ENCODE data around the gene NBEAL2.

NBEAL2 gene, protein sequence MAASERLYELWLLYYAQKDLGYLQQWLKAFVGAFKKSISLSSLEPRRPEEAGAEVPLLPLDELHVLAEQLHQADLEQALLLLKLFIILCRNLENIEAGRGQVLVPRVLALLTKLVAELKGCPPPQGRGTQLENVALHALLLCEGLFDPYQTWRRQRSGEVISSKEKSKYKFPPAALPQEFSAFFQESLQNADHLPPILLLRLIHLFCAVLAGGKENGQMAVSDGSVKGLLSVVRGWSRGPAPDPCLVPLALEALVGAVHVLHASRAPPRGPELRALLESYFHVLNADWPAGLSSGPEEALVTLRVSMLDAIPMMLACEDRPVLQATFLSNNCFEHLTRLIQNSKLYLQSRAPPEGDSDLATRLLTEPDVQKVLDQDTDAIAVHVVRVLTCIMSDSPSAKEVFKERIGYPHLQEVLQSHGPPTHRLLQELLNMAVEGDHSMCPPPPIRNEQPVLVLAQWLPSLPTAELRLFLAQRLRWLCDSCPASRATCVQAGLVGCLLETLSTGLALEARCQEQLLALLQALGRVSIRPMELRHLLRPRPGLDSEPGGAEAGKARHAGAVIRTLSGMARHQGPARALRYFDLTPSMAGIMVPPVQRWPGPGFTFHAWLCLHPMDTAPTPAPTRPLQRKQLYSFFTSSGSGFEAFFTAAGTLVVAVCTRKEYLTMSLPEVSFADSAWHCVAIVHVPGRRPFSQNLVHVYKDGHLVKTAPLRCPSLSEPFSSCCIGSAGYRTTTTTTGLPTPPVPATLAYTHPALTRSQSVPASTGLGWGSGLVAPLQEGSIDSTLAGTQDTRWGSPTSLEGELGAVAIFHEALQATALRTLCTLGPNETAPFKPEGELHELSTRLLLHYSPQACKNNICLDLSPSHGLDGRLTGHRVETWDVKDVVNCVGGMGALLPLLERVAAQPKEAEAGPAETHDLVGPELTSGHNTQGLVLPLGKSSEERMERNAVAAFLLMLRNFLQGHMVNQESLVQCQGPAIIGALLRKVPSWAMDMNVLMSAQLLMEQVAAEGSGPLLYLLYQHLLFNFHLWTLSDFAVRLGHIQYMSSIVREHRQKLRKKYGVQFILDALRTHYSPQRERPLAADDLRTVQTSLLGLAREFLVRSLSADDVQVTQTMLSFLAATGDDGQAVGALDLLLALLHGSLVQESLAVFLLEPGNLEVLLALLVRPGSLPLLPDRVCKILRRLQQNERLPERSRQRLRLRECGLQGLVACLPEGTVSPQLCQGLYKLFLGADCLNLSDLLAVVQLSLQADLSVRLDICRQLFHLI (N-terminal part only)

DNA sequence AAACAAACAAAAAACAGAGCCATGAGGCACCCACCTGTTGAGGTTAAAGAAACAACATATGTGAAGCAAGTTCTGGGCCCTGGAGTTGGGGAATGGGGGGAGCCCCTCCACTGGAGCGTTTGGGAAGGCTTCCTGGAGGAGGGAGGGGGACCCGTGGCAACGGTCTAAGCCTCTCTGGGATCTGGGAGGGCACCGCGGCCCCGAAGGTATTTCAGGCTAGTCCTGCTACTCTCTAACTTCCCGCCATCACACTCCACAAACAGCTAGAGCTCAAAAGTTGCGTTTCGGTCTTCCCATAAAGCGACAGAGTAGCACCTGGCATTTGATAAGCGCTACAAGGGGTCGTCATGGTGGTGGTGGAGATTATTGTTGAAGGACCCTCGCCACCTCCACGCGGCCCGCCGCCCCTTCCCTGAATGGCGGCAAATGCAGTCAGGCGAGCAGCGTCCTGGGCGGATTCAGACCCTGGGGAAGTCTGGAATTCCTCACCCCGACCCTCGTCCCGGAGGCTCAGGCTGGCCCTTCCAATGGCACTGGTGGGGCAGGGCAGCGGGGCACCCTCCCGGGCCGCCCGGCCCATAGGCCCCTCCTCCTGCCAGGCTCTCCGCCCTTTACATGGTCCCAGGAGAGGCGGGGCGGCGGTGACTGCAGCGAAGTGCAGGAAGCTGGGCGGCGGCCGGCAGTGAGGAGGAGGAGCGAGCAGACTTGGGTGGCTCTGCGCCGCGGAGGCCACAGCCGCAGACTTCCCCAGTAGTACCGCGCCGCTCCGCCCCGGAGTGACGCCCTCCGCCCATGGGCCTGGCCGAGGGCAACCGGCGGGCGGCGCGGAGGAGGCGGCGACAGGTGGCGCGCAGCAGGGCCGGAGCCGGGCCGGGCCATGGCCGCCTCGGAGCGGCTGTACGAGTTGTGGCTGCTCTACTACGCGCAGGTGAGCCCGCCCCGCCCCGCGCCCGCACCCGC lies at the start of gene NBEAL2:
TSS of gene NBEAL2 (plus strand) at position 682 of the 960 bp plus-strand sequence. CDS start at position 878, 196 bp downstream.
- peak; percentile 98 for DNase-seq

- no peak for DNase-seq
Measured at GRCh38 chr3:46930166-46930944, 49.1 kb upstream of the NBEAL2 start.

DNA sequence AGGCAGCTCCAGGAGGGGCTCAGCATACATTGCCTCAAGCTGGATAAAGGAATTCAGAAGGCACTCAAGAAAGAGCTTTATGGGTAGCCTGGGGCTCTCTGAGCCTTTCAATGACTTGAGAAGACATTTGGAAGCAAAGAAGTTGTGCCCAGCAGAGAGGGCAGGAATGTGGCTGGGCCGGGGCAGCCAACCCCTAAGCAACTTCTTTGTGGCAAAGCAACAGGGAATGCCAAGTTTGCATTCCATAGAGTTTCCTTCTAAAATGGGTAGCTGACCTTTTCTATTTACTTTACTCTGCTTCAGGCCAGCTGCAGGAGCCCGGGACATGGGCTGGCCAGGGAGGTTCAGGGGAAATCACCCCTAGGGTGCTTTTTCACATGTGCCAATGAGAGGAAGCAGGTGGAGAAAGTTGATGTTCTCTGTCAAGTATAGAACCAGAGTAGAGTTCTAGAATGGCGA lies 48.5 kb upstream of the NBEAL2 start:
- peak; percentile 89 for DNase-seq

DNA sequence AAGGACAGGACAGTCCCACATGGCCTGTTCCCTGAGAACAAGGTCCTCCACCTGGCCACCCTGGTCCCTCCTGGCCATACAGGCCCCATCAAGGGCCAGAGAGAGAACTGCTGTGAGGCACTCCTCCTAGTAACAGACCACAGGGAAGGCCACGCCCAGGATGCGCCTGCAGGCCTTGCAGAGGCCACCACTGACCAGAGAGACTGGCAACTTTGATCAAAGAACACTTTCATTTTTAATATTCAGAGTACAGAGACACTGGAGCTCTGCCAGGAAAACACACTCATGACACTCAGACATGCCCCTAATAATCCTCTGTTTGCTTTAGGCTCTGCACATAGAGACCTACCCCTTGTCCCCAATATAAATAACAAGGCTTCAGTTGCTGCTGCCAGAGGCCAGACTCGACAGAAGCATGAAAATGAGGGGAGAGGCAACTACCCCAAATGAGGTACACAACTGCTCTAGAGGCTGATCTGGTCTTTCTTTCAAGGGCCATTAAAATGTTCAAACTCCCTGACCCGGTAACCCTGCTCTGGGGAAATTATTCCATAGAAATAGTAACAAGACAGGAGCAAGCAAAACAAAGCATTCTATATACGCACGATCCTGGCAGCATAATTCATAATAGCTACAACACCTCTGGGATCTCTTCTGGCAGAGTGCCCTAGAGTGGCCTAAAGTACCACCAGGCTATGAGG lies 47.7 kb upstream of the NBEAL2 start:
- no peak for DNase-seq

DNA sequence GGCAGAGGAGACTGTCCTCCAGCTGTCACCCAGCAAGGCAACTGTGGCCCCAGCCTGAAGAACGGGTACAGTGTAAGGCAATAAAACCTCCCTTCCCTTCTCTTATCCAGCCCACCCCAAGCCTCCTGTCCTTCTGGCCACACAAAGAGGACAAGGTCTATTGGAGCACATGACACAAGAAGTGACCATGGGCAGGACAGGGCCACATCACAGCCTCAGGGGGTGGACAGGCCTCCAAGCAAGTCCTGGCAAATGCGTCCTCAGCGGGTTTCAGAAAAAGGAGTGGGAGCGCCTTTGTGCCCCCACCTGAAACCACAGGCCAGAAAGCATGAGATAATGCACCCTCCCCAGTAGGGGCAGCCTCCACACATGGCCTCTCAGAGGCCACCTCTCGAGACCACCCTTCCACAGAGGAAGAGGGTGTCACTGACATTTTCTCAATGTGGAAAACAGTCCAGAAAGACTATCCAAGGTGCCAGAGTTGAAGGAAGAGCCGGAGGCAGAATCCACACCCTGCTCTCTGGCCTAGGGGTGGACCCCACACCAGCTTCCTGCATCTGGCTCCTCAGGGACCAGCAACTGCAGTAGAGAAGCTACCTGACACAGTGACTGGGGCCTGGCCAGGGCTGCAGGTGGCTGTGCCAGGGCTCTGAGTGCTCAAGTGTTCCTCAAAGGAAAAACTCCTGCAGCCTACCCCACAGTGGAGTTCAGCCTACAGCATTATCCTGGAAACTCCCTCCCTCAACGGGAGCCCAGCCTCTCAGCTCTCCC lies 46.8 kb upstream of the NBEAL2 start:
- no peak for DNase-seq

DNA sequence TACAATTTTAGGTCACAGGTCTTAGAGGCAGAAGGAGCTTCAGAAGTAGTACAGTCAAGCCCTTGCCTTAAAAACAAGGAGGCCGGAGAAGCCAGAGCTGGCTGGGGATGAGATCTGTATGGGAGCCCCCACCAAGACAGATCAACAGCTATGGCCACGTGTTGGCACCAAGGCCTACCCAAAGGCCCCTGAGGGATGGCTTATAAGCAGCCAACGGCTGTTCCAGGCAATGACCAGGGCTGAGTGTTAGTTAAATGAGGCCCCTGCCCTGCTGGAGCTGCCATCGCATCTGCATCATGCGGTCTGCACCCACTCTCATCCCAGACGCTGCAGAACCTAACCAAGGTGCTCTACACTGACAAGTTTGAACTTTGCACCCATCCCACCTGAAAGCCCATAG lies 46.2 kb upstream of the NBEAL2 start:
- no peak for DNase-seq

- no peak for DNase-seq
Measured at GRCh38 chr3:46934072-46934471, 45.4 kb upstream of the NBEAL2 start.

GRCh38 chr3:46934498-46935167 lies 44.8 kb upstream of the NBEAL2 start:
- no peak for DNase-seq

- DNase-seq = peak; percentile 98
Measured at GRCh38 chr3:46935168-46935858, 44.2 kb upstream of the NBEAL2 start.

DNA sequence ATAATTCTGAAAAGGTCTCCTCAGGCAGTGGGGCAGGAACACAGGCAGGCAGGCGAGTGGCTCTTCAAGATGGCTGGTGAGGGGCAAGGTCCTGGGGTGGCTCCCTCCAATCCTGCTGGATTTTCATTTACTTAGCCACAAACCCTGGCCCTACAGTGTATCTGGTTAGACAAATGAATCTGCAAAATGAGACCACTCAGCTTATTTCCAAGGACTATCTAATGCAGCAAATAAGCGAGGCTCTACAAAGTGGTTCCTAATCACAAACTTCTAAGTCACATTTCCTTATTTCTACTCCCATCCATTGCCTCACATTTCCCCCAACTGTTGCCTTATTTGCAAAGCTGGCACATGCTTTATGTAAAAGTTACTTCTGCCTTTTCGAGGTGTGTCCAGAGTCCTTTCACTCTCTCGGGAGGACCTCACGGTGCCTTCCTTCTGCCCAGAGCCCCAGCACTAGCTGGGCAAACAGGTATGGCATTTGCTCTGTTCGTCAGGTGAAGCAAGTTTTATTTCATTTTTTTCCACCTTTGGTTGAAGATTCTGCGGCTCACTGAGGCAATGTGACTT lies 43.4 kb upstream of the NBEAL2 start:
- DNase-seq = no peak

GRCh38 chr3:46936733-46937250 lies 42.7 kb upstream of the NBEAL2 start:
- DNase-seq = no peak

DNA sequence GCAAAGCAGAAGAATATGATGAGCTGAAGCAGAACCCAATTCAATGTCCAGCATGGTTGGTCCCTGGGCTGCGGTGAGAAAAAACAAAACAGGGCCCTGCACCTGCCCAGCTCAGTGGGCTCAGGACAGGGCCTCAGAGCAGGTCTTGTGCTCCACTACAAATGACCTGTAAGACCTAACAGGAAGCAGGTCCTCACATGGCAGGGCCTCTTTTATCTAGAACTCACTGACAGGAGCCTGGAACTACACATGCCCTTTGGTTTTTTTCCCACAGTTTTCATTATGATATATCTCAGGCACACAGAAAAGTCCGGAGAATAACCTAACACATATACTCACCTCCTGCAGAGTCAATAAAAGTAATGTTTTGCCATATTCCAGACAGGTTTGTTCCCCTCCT lies 41.3 kb upstream of the NBEAL2 start:
- no peak for DNase-seq

GRCh38 chr3:46939578-46940445 lies 39.7 kb upstream of the NBEAL2 start:
- DNase-seq = no peak

DNA sequence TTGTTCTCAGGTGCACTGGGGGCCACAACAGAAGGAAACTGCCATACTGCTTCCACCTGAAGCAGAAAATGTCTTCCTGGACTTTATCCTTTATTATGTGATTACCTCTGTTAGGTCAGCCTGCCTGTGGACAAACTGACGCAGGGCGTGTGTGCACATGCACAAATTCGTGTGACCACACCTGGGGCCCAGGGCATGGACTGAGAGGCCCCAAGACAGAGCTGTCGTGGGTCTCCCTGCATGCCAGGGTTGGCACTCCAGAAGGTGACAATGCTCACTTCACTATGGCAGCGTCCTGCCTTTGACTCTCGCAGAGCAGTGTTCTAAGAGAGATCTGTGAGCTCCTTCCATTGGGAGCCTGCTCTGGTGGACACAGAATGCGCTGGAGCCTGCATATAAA lies 37.4 kb upstream of the NBEAL2 start:
- no peak for DNase-seq

- DNase-seq = no peak
Measured at GRCh38 chr3:46942481-46943236, 36.8 kb upstream of the NBEAL2 start.
